Memory B cell (primary cell): ENCODE data around the gene MAGI3.
A peak's percentile ranks its signal among the peaks of the same experiment; 100 is the strongest.

Experiments used
- ATAC-seq: fragments of 150-1000 bp; cut with Tn5 transposase; 2 replicates; pipeline ENCODE4 v1.10.0; 2021; ENCODE audit warnings: low read depth, mild to moderate bottlenecking, moderate library complexity
- DNase-seq, 2 donors: peaks; one replicate each; pipeline ENCODE4 v3.0.0; 2022; ENCODE audit warnings: low spot score in 2 of 2
- H3K27ac Mint-ChIP-seq: one replicate; pipeline ENCODE4 v1.8.0; 2022; ENCODE audit warnings: mild to moderate bottlenecking, moderate library complexity, mixed read lengths
- H3K27me3 Mint-ChIP-seq: one replicate; pipeline ENCODE4 v1.8.0; 2022; ENCODE audit warnings: mixed read lengths
- H3K36me3 Mint-ChIP-seq: one replicate; pipeline ENCODE4 v1.8.0; 2022; ENCODE audit warnings: mild to moderate bottlenecking, mixed read lengths
- H3K4me1 Mint-ChIP-seq: one replicate; pipeline ENCODE4 v1.8.0; 2022; ENCODE audit warnings: mixed read lengths
- H3K4me3 Mint-ChIP-seq: one replicate; pipeline ENCODE4 v1.8.0; 2022; ENCODE audit warnings: mild to moderate bottlenecking, moderate library complexity, mixed read lengths
- H3K9me3 Mint-ChIP-seq: one replicate; pipeline ENCODE4 v1.8.0; 2022; ENCODE audit warnings: mixed read lengths

MAGI3 gene

DNA sequence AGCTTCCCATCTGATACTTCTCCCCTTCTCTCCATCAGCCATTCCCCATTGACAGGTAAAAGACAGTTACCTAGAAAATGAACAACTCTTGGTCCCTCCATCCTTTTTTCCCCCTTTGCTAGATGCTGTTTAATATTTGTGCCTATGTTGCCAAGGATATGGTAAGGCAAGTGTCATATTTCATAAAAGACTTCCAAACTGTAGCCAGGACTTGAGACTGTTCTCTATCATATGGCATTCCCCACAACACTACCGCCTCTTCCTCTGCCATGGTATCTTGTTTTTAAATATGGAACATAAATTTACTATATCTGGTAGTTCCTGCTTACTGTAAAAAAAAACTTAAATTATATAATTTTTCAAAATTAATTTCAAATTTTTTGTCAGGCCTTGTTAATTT is 271.8 kb downstream of the MAGI3 start:
- Mint-ChIP-seq H3K9me3 (no peaks in the 10 kb centered on the region), H3K4me3 (no peak overlapping the region), H3K4me1 (no peaks in the 10 kb centered on the region), H3K36me3 (no peaks in the 10 kb centered on the region), H3K27me3 (no peaks in the 10 kb centered on the region), H3K27ac (no peak overlapping the region)
- no peak for DNase-seq
- no peak for ATAC-seq

DNA sequence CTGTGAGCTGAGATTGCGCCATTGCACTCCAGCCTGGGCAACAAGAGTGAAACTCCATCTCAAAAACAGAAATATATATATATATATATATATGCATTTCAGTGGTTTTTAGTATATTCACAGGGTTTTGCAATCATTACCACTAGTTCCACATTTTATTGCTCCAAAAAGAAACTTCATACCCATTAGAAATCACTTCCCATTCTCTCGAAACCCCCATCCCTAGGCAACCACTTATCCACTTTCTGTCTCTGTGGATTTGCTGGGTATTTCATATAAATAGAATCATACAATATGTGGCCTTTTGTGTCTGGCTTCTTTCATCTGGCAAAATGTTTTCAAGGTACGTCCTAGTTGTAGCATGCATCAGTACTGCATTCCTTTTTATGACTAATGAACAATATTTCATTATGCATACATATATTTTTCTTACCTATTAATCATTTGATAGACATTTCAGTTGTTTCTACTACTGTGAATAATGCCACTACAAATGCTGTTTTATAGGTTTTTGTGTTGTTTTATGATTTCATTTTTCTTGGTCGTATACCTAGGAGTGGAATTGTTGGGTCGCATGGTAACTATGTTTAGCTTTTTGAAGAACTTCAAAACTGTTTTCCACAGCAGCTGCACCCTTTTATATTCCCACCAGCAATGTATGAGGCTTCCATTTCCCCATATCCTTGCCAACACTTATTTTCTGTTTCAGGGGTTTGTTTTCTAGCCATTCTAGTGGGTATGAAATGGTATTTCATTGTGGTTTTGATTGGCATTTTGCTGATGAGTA is 273.0 kb downstream of the MAGI3 start:
- Mint-ChIP-seq H3K27me3 (no peaks in the 10 kb centered on the region), H3K27ac (no peak overlapping the region), H3K4me1 (no peaks in the 10 kb centered on the region), H3K36me3 (no peaks in the 10 kb centered on the region), H3K4me3 (no peak overlapping the region), H3K9me3 (no peaks in the 10 kb centered on the region)
- DNase-seq (no peak), ATAC-seq (no peak)

DNA sequence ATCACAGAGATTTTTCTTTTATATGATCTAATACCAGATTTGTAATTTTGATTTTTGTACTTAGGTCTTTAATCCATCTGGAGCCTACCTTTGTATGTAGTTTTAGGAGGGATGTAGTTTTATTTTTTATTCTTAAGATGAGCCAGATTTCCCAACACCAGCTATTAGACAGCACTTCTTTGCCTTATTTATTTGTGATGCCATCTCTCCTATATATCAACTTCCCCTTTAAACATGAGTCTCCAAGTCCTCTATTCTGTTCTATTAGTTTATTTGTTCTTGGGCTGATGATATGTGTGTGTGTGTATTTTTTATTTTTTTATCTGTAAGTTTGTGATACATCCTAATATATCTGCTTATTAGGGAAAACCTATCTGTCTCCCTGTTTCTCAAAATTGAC is 274.8 kb downstream of the MAGI3 start:
- ATAC-seq (no peak), DNase-seq (no peak)
- Mint-ChIP-seq H3K9me3 (no peaks in the 10 kb centered on the region), H3K27me3 (peaks cover 4% of the 10 kb centered on the region), H3K4me1 (no peaks in the 10 kb centered on the region), H3K27ac (no peak overlapping the region), H3K4me3 (no peak overlapping the region), H3K36me3 (peaks cover 4% of the 10 kb centered on the region)

DNA sequence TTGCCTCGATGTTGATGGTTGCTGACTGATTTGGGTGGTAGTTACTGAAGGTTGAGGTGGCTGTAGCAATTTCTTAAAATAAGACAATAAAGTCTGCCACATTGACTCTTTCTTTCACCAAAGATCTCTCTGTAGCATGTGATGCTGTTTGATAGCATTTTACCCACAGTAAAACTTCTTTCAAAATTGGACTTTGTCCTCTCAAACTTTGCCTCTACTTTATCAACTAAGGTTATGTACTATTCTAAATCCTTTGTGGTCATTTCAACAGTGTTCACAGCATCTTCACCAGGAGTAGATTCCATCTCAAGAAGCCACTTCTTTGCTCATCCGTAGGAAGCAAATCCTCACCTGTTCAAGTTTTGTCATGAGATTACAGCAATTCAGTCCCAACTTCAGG is 275.8 kb downstream of the MAGI3 start:
- ATAC-seq = no peak
- no peaks in the 10 kb centered on the region for H3K4me1 Mint-ChIP-seq
- no peak overlapping the region for H3K27ac Mint-ChIP-seq
- H3K27me3 Mint-ChIP-seq = peaks cover 4% of the 10 kb centered on the region
- no peaks in the 10 kb centered on the region for H3K9me3 Mint-ChIP-seq
- no peak overlapping the region for H3K4me3 Mint-ChIP-seq
- H3K36me3 Mint-ChIP-seq = peaks cover 4% of the 10 kb centered on the region
- DNase-seq = no peak

DNA sequence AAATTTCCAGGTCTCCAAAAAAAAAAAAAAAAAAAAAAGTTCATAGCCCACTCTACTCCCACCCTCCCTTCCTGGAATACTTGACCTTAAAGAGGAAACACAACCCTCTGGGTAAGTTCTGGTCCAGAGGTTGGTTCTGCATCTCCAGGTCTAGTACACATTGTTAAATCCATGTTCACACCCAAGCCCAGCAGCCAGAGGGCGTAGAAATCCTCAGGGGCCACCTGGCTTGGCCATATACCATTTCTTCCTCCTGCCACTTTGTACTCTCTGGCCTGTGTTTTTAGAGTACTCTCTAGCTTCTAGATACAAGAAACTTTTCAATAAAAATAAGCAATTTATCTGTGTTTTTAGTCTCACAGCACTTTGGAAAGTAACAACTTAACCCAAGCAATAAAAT is 279.7 kb downstream of the MAGI3 start:
- Mint-ChIP-seq H3K4me1 (no peaks in the 10 kb centered on the region), H3K27ac (no peak overlapping the region), H3K36me3 (peaks cover 4% of the 10 kb centered on the region), H3K4me3 (no peak overlapping the region), H3K27me3 (peaks cover 4% of the 10 kb centered on the region), H3K9me3 (no peaks in the 10 kb centered on the region)
- DNase-seq = no peak
- ATAC-seq = no peak

DNA sequence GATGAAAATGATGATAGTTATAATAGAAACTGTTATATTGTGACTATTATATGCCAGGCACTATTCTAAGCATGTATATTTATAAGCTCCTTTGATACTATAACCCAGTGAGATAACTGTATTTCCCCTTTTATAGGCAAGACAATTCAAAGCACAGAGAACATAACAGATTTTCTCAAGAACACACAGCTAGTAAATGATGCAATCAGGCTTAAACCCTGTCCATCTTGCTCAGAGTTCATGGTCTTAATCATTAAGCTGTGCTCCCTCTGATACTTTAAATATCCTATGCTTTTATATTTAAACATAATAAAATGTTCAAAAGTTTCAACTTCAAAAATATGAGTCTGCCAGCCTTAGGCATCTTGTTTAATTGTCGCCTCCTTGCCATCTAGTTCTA is 280.3 kb downstream of the MAGI3 start:
- no peak overlapping the region for H3K27ac Mint-ChIP-seq
- ATAC-seq (no peak), DNase-seq (no peak)
- no peaks in the 10 kb centered on the region for H3K9me3 Mint-ChIP-seq
- H3K4me3 Mint-ChIP-seq = no peak overlapping the region
- peaks cover 4% of the 10 kb centered on the region for H3K36me3 Mint-ChIP-seq
- H3K27me3 Mint-ChIP-seq = peaks cover 6% of the 10 kb centered on the region
- H3K4me1 Mint-ChIP-seq = no peaks in the 10 kb centered on the region

DNA sequence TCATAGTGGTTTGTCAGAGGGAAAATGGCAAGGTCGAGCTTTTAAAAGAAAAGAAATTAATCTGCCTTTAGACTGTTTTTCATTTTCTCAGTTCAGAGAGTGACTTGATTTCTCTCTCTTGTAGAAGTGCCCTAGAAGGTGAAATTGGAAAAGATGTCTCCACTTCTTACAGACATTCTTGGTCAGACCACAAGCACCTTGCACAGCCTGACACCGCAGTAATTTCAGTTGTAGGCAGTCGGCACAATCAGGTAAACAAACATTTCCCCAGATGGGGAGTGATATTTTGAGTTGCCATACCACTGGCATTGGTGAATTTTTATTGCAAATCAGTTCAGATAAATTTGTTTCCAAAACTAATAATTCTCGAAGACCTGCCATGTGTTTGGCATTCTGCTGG is 282.2 kb downstream of the MAGI3 start:
- Mint-ChIP-seq H3K27ac (no peak overlapping the region), H3K9me3 (no peaks in the 10 kb centered on the region), H3K36me3 (peaks cover 4% of the 10 kb centered on the region), H3K4me1 (no peaks in the 10 kb centered on the region), H3K4me3 (no peak overlapping the region), H3K27me3 (peaks cover 6% of the 10 kb centered on the region)
- ATAC-seq = no peak
- DNase-seq = no peak

DNA sequence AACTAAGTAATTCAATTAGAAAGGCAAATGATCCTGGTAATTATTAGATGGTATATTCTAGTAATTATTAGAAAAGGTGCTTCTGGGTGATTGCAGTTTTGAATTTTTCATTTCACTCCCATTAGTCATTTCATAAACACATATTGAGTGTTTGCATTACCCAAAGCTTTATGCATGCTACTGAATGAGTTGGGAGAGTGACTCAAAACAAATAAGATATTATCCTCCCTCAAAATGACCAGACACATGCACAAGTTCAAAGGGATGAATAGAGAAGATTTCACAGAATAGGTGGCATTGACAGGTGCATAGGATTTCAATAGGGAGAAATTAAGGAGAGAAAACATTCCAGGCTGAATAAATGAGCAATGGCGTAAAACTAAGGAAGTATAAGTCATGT is 284.3 kb downstream of the MAGI3 start:
- Mint-ChIP-seq H3K4me1 (no peaks in the 10 kb centered on the region), H3K4me3 (no peak overlapping the region), H3K9me3 (no peaks in the 10 kb centered on the region), H3K36me3 (no peaks in the 10 kb centered on the region), H3K27ac (no peak overlapping the region), H3K27me3 (peaks cover 2% of the 10 kb centered on the region)
- ATAC-seq (no peak), DNase-seq (no peak)

DNA sequence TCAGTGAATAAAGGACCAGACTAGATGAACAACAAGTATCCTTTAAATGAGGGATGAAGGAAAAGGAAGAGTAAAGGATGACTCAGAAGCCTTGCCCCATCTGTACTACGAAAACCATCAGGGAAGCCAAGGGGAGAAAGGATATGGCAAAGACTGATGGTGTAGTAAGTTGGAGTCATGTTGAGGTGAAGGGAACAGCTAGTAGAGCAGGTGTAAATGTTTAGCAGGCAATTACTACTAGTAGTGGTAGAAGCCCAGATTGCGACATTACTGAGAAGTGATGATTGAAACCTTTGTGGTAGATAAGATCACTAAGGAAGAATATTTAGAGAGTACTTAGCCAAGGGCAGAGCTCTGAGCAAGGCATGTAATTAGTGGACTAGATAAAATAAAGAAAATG is 285.0 kb downstream of the MAGI3 start:
- peaks cover 2% of the 10 kb centered on the region for H3K27me3 Mint-ChIP-seq
- no peak for ATAC-seq
- H3K4me3 Mint-ChIP-seq = no peak overlapping the region
- H3K36me3 Mint-ChIP-seq = no peaks in the 10 kb centered on the region
- H3K9me3 Mint-ChIP-seq = no peaks in the 10 kb centered on the region
- no peak for DNase-seq
- H3K27ac Mint-ChIP-seq = no peak overlapping the region
- H3K4me1 Mint-ChIP-seq = no peaks in the 10 kb centered on the region

DNA sequence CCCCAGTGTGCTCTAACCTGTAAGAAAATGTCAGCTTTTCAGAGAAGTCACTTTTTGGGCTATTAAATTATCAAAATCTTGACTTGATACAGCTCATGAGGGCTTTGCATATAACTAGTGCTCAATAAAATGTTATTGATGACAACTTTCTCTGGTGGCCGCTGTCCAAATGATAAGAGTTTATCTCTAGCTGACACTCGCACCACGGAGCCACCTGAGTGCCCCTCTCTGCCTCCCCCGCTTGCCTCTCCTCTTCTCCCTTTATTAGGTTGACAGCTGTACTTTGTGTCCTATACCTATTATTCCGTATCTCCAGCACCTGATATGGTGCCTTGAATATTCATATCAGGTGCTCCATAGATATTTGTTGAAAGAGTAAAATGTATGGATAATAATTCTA is 286.2 kb downstream of the MAGI3 start:
- no peaks in the 10 kb centered on the region for H3K9me3 Mint-ChIP-seq
- no peak overlapping the region for H3K4me3 Mint-ChIP-seq
- H3K27ac Mint-ChIP-seq = no peak overlapping the region
- H3K27me3 Mint-ChIP-seq = peaks cover 2% of the 10 kb centered on the region
- H3K36me3 Mint-ChIP-seq = no peaks in the 10 kb centered on the region
- no peaks in the 10 kb centered on the region for H3K4me1 Mint-ChIP-seq
- DNase-seq = no peak
- no peak for ATAC-seq

DNA sequence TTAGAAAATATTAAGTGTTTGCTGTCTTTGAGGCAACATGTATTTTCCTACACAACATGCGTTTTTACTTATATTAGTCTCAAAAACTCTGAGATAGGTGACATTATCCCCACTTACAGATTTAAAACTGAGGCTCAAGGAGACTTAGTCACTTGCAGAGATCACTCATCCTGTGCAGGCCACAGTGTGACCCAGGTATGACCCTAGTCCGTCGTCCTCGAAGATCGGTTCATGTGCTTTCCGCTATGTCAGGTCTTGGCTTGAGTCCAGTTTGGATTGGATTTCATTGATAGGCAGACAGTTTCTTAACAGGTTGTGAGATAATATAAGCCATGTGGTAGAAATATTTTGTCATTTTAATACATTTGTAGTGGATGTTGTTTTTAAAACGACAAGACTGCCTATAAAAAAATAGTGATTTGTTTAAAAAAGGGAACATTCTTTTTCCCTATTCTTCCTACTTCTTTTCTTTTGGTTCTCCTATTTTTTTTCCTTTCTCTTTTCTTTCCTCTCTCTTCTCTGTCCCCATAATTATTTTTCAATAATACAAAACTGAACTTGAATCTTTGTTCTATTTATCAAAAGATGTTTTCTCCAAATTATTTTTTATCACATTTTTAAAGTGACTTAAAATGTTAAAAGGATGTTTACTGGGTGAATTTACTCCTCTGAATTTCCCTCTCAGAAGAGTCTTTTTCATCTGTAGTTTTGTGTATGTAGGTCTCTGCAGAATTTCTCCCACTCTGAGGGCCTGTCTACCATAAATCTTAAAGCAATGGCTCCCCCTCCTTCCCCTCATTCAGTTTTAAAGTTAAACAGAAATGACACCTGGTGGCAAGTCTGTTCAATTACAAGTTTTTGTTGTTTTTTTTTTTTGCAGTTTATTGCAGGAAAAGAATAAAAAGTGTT is 287.2 kb downstream of the MAGI3 start:
- ATAC-seq (peak; percentile 35), DNase-seq (peak in 1 of 2 donors; percentile 16)
- H3K4me1 Mint-ChIP-seq = no peaks in the 10 kb centered on the region
- no peaks in the 10 kb centered on the region for H3K36me3 Mint-ChIP-seq
- no peak overlapping the region for H3K4me3 Mint-ChIP-seq
- H3K27ac Mint-ChIP-seq = no peak overlapping the region
- H3K27me3 Mint-ChIP-seq = peaks cover 2% of the 10 kb centered on the region
- H3K9me3 Mint-ChIP-seq = no peaks in the 10 kb centered on the region

DNA sequence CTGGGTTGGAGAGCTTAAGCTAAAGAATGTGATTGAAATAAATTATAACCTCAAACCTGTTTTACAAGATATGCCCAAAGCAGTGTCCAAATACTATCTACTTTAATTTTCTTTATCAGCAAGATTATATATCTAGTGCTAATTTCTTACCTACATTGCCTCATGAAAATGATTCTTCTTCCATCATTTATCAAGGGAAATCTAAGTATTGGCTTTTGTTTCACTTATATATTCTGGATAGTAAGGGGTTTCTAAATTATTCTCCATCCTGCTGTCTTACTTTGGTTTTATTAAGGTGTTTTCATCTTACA is 287.8 kb downstream of the MAGI3 start:
- Mint-ChIP-seq H3K27ac (no peak overlapping the region), H3K9me3 (no peaks in the 10 kb centered on the region), H3K4me1 (no peaks in the 10 kb centered on the region), H3K36me3 (no peaks in the 10 kb centered on the region), H3K27me3 (peaks cover 2% of the 10 kb centered on the region), H3K4me3 (no peak overlapping the region)
- DNase-seq (no peak), ATAC-seq (no peak)

DNA sequence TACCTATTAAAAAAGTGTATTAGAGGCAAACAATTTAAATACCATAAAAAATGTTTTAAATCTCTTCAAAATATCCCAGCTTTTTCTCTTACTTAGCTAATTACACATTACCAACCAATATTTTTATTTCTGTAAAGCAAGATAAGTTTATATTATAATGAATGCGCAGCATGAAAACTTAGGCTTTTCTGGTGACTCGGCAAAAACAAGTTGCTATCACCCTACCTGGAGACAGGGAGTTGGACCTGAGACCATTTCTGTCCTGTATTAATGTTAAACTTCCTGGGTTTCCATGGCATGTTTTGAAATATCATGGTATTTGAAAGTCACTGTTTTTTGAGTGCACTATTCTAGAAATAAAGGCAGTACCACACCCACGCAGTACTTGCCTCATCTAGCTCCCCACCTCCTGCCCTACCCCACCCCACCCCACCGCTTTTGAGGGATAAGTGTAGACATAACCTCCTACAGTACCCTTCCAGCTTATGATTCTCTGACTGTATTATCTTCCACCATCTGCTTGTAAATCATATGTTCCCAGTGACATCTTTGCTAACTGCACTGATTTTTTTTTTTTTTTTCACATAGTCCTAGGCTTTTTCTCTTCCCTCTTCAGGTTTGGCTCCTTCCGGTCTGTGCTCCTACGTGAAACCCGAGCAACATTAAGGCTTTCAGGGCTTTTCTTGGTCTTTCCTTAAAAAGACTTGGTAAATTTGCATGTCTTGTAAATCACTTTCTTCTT is 291.5 kb downstream of the MAGI3 start:
- Mint-ChIP-seq H3K36me3 (no peaks in the 10 kb centered on the region), H3K4me3 (no peak overlapping the region), H3K4me1 (no peaks in the 10 kb centered on the region), H3K27ac (peak overlapping the region; percentile 31), H3K27me3 (no peaks in the 10 kb centered on the region), H3K9me3 (no peaks in the 10 kb centered on the region)
- DNase-seq = no peak
- ATAC-seq = no peak
